Heart left ventricle (tissue), 13 donors: ENCODE results near the gene VWA5A.

ENCODE experiments used
- POLR2A ChIP-seq, 2 donors: fragments of 450-650 bp; IDR thresholded peaks; one replicate each; pipeline ENCODE4 v1.6.1; 2017; ENCODE audit warnings: antibody characterized with exemption in 2 of 2, mild to moderate bottlenecking in 2 of 2, moderate library complexity in 2 of 2
- TF ChIP-seq, protein P1 (sequence below), 12 donors: fragments of 200-600 bp; sonication (generic) in 4 of 12; IDR thresholded peaks; one replicate each; pipeline versions ENCODE4 v1.5.0 to v1.8.0; 2018 to 2022; ENCODE audit warnings: antibody characterized with exemption in 12 of 12, mild to moderate bottlenecking in 5 of 12
- donor health status: ischemic (EF 13 %, LVEDD 7.1; RV severe dilation, severe dysfunction).
- donor health status: DM: no; HTN: yes; CAD: no.
- donor health status: DM: no; HTN: no; CAD: no.
- donor health status: ischemic (EF 25% LVEDD 6.9; RV normal size, moderate dysfunction).
- donor health status: ischemic (EF 25% LVEDD 5.7; RV mildly dilated, moderate dysfunction).
- donor health status: ischemic (EF 35%, LVEDD 5.7; RV mildly dilated, moderate dysfunction).
- donor health status: nonischemic (EF 11% LVEDD 7.7; RV severe dilation, severe dysfunction).
- donor health status: DM: yes; HTN: yes; CAD: no.
- donor health status: PGD.
- donor health status: ischemic (EF 29% LVEDD 5.4; RV normal size, mild dysfunction).
- donor health status: nonischemic (EF 23%, LVEDD 6.1; RV moderate dilation, normal function).

DNA sequence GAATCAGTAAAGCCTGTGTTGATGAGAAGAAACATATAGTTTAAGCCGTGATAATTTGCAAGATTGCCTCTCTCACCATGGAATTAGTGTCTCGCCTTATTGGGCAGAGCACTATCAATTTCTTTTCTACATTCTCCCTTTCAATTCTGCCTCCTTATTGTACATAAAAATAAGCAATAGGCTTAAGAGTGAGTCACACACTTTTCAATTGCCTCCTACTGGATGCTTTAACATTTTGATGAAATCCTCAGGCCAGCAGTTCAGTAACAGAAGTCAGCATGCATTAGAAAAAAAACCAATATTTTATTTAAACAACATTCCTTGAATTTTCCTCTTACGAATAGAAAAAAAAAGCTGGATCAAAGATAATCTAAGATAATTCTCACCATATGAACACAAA is 33.8 kb upstream of the VWA5A start:
- TF ChIP-seq, protein P1, sequence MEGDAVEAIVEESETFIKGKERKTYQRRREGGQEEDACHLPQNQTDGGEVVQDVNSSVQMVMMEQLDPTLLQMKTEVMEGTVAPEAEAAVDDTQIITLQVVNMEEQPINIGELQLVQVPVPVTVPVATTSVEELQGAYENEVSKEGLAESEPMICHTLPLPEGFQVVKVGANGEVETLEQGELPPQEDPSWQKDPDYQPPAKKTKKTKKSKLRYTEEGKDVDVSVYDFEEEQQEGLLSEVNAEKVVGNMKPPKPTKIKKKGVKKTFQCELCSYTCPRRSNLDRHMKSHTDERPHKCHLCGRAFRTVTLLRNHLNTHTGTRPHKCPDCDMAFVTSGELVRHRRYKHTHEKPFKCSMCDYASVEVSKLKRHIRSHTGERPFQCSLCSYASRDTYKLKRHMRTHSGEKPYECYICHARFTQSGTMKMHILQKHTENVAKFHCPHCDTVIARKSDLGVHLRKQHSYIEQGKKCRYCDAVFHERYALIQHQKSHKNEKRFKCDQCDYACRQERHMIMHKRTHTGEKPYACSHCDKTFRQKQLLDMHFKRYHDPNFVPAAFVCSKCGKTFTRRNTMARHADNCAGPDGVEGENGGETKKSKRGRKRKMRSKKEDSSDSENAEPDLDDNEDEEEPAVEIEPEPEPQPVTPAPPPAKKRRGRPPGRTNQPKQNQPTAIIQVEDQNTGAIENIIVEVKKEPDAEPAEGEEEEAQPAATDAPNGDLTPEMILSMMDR (IDR thresholded peaks at IDR 0.05), result no peak
- TF ChIP-seq POLR2A (IDR thresholded peaks at IDR 0.05), result no peak
